Brain microvascular endothelial cell (primary cell): ENCODE data around the gene ERICH2.

Experiments
- DNase-seq: peaks from one replicate; pipeline ENCODE4 v3.0.0-alpha.2; 2020
- H3K27ac ChIP-seq: fragments of 250-450 bp; sonication (Bioruptor Pico); 2 replicates; pipeline ENCODE4 v1.5.1; 2020; ENCODE audit warnings: mild to moderate bottlenecking, moderate library complexity
- H3K27me3 ChIP-seq: fragments of 250-450 bp; sonication (Bioruptor Pico); replicated peaks from 2 replicates; pipeline ENCODE4 v1.5.1; 2020; ENCODE audit warnings: mild to moderate bottlenecking
- H3K36me3 ChIP-seq: fragments of 250-450 bp; sonication (Bioruptor Pico); replicated peaks from 2 replicates; pipeline ENCODE4 v1.5.1; 2020; ENCODE audit warnings: mild to moderate bottlenecking
- H3K4me3 ChIP-seq: 2 replicates; pipeline ENCODE4 v1.5.1; 2011; ENCODE audit warnings: low read depth, mild to moderate bottlenecking, control low read depth, low read length, moderate library complexity
- in situ Hi-C: cut with HindIII; loops from 2 replicates; pipeline ENCODE4 v1.10.0; 2017; ENCODE audit warnings: low sequenced_read_pairs, low pct_ligation_motif_present
- TF ChIP-seq, protein P1 (sequence below): IDR thresholded peaks from 2 replicates; pipeline ENCODE4 v1.5.1; 2011; ENCODE audit warnings: low read depth, mild to moderate bottlenecking, moderate library complexity, low read length, control low read depth, inconsistent platforms; ENCODE audit errors: missing control alignments

Gene ERICH2

DNA sequence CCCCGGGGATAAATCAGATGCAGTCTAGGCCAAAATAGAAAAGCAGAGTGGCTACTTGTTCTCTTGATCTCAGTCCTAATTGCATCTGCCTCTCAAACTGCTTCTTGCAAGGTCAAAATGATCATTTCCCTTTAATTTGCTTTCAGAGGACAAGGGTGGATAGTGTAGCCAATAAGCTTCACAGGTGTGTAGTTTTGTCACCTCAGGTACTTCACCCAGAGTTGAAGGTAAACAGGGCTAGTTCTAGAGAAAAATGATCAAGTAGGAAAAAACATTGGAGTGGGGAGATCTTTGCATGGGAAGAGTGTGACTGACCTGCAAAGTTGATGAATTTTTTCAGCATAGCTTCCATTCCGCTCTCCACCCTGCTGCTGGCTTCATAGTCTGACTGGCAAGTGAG is 8.7 kb downstream of the ERICH2 start:
- Histone ChIP-seq H3K27ac (no peak overlapping the region), H3K36me3 (no peaks in the 10 kb centered on the region), H3K4me3 (no peak overlapping the region), H3K27me3 (peaks cover 11% of the 10 kb centered on the region)
- in situ Hi-C loops: no loop called here
- TF ChIP-seq, protein P1, sequence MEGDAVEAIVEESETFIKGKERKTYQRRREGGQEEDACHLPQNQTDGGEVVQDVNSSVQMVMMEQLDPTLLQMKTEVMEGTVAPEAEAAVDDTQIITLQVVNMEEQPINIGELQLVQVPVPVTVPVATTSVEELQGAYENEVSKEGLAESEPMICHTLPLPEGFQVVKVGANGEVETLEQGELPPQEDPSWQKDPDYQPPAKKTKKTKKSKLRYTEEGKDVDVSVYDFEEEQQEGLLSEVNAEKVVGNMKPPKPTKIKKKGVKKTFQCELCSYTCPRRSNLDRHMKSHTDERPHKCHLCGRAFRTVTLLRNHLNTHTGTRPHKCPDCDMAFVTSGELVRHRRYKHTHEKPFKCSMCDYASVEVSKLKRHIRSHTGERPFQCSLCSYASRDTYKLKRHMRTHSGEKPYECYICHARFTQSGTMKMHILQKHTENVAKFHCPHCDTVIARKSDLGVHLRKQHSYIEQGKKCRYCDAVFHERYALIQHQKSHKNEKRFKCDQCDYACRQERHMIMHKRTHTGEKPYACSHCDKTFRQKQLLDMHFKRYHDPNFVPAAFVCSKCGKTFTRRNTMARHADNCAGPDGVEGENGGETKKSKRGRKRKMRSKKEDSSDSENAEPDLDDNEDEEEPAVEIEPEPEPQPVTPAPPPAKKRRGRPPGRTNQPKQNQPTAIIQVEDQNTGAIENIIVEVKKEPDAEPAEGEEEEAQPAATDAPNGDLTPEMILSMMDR: no peak
- no peak for DNase-seq

DNA sequence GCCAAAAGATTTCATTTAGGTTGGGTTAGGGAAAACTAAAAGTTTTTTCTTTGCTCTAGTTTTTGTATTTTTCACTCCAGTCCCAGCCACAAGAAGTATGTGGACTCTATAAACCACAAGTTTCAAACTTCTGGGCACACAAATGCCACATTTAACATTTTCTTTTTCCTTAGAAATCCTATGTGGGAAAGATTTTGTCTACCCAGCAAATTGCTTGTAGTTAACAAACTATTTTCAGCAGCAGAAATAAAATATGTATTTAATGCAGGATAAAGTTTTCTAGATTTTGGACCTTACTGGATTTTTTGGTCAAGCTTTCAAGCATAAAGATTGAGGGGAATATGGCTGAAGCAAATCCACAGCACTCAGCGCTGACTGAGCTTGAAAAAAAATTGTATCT is 9.1 kb downstream of the ERICH2 start:
- TF ChIP-seq, protein P1: no peak
- no peak for DNase-seq
- in situ Hi-C loops: no loop called here
- Histone ChIP-seq H3K36me3 (no peaks in the 10 kb centered on the region), H3K4me3 (no peak overlapping the region), H3K27me3 (peaks cover 11% of the 10 kb centered on the region), H3K27ac (no peak overlapping the region)

DNA sequence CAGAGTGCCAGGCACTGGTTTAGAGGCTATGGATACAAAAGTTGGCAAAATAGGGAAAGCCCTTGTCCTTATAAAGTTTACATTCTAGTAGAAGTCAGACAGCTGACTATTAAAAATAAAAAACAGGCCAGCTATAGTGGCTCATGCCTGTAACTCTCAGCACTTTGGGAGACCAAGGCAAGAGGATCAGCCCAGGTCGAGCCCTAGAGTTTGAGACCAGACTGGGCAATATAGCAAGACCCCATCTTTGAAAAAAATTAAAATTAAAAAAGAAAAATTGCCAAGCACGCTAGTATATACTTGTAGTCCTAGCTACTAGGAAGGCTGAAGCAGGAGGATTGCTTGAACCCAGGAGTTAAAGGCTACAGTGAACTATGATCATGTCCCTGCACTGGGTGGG is 12.5 kb downstream of the ERICH2 start:
- no peak overlapping the region for H3K4me3 ChIP-seq
- H3K27me3 ChIP-seq: peaks cover 11% of the 10 kb centered on the region
- no peaks in the 10 kb centered on the region for H3K36me3 ChIP-seq
- DNase-seq: no peak
- in situ Hi-C loops: no loop called here
- TF ChIP-seq, protein P1: no peak
- no peak overlapping the region for H3K27ac ChIP-seq

DNA sequence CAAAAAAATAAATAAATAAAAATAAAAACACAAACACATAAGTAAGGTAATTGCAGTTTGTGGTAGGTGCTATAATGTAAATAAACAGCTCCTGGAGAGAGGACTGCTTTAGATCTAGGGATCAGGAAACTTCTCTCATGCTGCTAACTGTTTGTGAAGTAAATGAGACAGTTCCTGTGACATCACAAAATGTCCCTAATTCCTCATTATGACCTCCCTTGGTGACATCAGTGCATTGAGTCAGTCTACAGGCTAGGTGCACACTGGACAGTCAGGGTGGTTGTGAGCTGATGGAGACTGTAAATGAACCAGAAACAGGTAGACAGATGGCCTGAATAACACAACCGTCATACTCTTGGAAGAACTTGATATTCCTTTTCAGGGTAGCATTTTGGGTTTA is 13.4 kb downstream of the ERICH2 start:
- DNase-seq: no peak
- TF ChIP-seq, protein P1: no peak
- Histone ChIP-seq H3K27me3 (peaks cover 11% of the 10 kb centered on the region), H3K27ac (no peak overlapping the region), H3K36me3 (no peaks in the 10 kb centered on the region), H3K4me3 (no peak overlapping the region)
- in situ Hi-C loops: no loop called here

DNA sequence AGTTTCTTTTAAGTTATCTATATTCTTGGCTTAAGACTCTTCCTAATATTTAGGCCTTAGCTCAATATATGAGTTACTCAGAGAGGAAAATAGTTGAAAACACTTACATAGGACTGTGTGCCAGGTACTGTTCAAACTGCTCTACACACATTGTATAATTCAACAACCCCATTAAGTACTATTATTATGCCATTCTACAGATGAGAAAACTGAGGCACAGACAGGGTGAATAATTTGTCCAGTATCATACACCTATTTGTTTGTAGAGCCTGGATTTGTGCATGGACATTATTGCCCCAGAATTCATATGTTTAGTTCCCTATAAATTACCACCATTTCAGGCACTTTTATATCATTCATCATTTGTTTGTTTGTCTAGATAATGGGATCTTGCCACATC is 28.8 kb downstream of the ERICH2 start:
- Histone ChIP-seq H3K36me3 (no peaks in the 10 kb centered on the region), H3K4me3 (no peak overlapping the region), H3K27me3 (no peaks in the 10 kb centered on the region), H3K27ac (no peak overlapping the region)
- DNase-seq: no peak
- in situ Hi-C loops: no loop called here
- TF ChIP-seq, protein P1: no peak

DNA sequence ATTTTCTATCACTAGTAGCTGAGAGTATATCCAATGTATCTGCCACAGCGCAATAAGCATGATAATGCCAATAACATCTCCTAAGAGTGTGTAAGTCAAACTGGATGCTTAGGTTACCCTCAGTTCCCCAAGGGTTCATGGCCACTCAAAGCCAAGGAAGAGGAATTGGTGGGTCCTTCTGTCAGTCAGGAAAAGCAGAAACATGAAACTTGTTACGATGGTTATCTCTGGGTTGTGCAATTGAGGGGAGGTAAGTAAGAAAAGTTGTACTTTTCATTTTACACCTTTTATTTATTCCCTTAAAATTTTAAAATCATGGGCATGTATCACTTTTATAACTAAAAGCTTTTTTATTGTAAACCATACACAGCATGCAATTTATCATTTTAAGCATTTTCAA is 36.4 kb downstream of the ERICH2 start:
- in situ Hi-C loops: loop anchor here (25.0 kb wide), 1 partner anchor 394 kb away; no protein-coding TSS in a partner anchor
- TF ChIP-seq, protein P1: no peak
- Histone ChIP-seq H3K27ac (no peak overlapping the region), H3K36me3 (no peaks in the 10 kb centered on the region), H3K4me3 (no peak overlapping the region), H3K27me3 (no peaks in the 10 kb centered on the region)
- DNase-seq: no peak
